Mesenchymal stem cell (in vitro differentiated cells and primary cell): ENCODE results near the gene PTPRQ.
A peak's percentile ranks its signal among the peaks of the same experiment; 100 is the strongest.

Experiments used
- DNase-seq: peaks from one replicate; pipeline ENCODE4 v3.0.0-alpha.2; 2013
- H2AFZ ChIP-seq: one replicate; pipeline ENCODE4 v1.6.1; 2013; ENCODE audit warnings: low read depth, mild to moderate bottlenecking, control low read depth, inconsistent platforms, low read length, moderate library complexity
- H2AK5ac ChIP-seq: 2 replicates; pipeline ENCODE4 v1.6.1; 2013; ENCODE audit warnings: low read length, moderate library complexity, mild to moderate bottlenecking, inconsistent platforms; ENCODE audit not compliant: severe bottlenecking
- H2BK120ac ChIP-seq: one replicate; pipeline ENCODE4 v1.6.1; 2013; ENCODE audit warnings: low read depth, mild to moderate bottlenecking, inconsistent platforms, low read length, moderate library complexity
- H2BK12ac ChIP-seq, 2 experiments: one replicate each; pipeline ENCODE4 v1.6.1; 2013; ENCODE audit warnings: inconsistent platforms in 2 of 2, low read length in 2 of 2, mild to moderate bottlenecking in 2 of 2, moderate library complexity in 2 of 2, control low read depth in 1 of 2
- H2BK15ac ChIP-seq: one replicate; pipeline ENCODE4 v1.6.1; 2013; ENCODE audit warnings: mild to moderate bottlenecking, low read depth, inconsistent platforms; ENCODE audit not compliant: poor library complexity, severe bottlenecking
- H2BK5ac ChIP-seq: 2 replicates; pipeline ENCODE4 v1.6.1; 2013; ENCODE audit warnings: low read depth, mild to moderate bottlenecking, low read length, control low read depth, inconsistent platforms; ENCODE audit not compliant: poor library complexity, severe bottlenecking
- H3K14ac ChIP-seq, 2 experiments: one replicate each; pipeline ENCODE4 v1.6.1; 2013; ENCODE audit warnings: inconsistent platforms in 2 of 2, low read length in 2 of 2, control low read depth in 1 of 2, mild to moderate bottlenecking in 1 of 2, moderate library complexity in 1 of 2
- H3K18ac ChIP-seq, 2 experiments: one replicate each; pipeline ENCODE4 v1.6.1; 2013; ENCODE audit warnings: inconsistent platforms in 2 of 2, low read length in 2 of 2, control low read depth in 1 of 2, low read depth in 1 of 2, mild to moderate bottlenecking in 1 of 2
- H3K23ac ChIP-seq, 2 experiments: one replicate each; pipeline ENCODE4 v1.6.1; 2013; ENCODE audit warnings: inconsistent platforms in 2 of 2, low read length in 2 of 2, mild to moderate bottlenecking in 2 of 2, moderate library complexity in 2 of 2, control low read depth in 1 of 2
- H3K27ac ChIP-seq: 2 replicates; pipeline ENCODE4 v1.5.1; 2013; ENCODE audit warnings: mild to moderate bottlenecking, moderate library complexity, low read length, control low read depth, inconsistent platforms; ENCODE audit not compliant: poor library complexity, severe bottlenecking
- H3K27me3 ChIP-seq, 2 experiments: 2 replicates each; pipeline versions ENCODE4 v1.6.1 to v1.7.0; 2013; ENCODE audit warnings: low read length in 2 of 2, mild to moderate bottlenecking in 2 of 2, moderate library complexity in 2 of 2, control low read depth in 1 of 2, inconsistent platforms in 1 of 2; ENCODE audit not compliant: control insufficient read depth in 1 of 2, insufficient read depth in 1 of 2
- H3K36me3 ChIP-seq, 2 experiments: 2 replicates each; pipeline versions ENCODE4 v1.6.1 to v1.7.0; 2013; ENCODE audit warnings: low read length in 2 of 2, control low read depth in 1 of 2, inconsistent platforms in 1 of 2, low read depth in 1 of 2, mild to moderate bottlenecking in 1 of 2; ENCODE audit not compliant: insufficient read depth in 2 of 2, control insufficient read depth in 1 of 2
- H3K4ac ChIP-seq, 2 experiments: one replicate each; pipeline ENCODE4 v1.6.1; 2013; ENCODE audit warnings: inconsistent platforms in 2 of 2, low read length in 2 of 2, mild to moderate bottlenecking in 2 of 2, moderate library complexity in 2 of 2, control low read depth in 1 of 2, low read depth in 1 of 2
- H3K4me1 ChIP-seq: 2 replicates; pipeline ENCODE4 v1.6.1; 2013; ENCODE audit warnings: low read depth, low read length, control low read depth; ENCODE audit not compliant: control insufficient read depth, insufficient read depth
- H3K4me2 ChIP-seq: 2 replicates; pipeline ENCODE4 v1.6.1; 2013; ENCODE audit warnings: low read length, mild to moderate bottlenecking, inconsistent platforms; ENCODE audit not compliant: poor library complexity, severe bottlenecking
- H3K4me3 ChIP-seq, 2 experiments: 2 replicates each; pipeline versions ENCODE4 v1.5.1 to v1.7.0; 2013; ENCODE audit warnings: low read length in 2 of 2, mild to moderate bottlenecking in 2 of 2, control low read depth in 1 of 2, low read depth in 1 of 2; ENCODE audit not compliant: insufficient read depth in 1 of 2
- H3K79me1 ChIP-seq: replicated peaks from 2 replicates; pipeline ENCODE4 v1.6.1; 2013; ENCODE audit warnings: mild to moderate bottlenecking, control low read depth, low read length, inconsistent platforms; ENCODE audit not compliant: poor library complexity, severe bottlenecking
- H3K9ac ChIP-seq: 2 replicates; pipeline ENCODE4 v1.7.0; 2013; ENCODE audit warnings: mild to moderate bottlenecking, low read length, moderate library complexity
- H3K9me3 ChIP-seq: 2 replicates; pipeline ENCODE4 v1.7.0; 2013; ENCODE audit warnings: mild to moderate bottlenecking, low read length; ENCODE audit not compliant: control insufficient read depth
- H4K8ac ChIP-seq: one replicate; pipeline ENCODE4 v1.6.1; 2013; ENCODE audit warnings: inconsistent platforms, mild to moderate bottlenecking, low read length, moderate library complexity
- H4K91ac ChIP-seq: one replicate; pipeline ENCODE4 v1.6.1; 2013; ENCODE audit warnings: mild to moderate bottlenecking, low read length, inconsistent platforms
- WGBS: methylation state at CpG from one replicate; pipeline ENCODE4 v1.1.7; 2013; ENCODE audit warnings: mixed read lengths; 5-methylcytosine and 5-hydroxymethylcytosine counted together

PTPRQ gene

GRCh38 chr12:80581783-80582182 is 137.7 kb downstream of the PTPRQ start:
- WGBS, result 100% methylated on average over 1 of the region's 2 CpGs
- Histone ChIP-seq H3K4me2 (no peak overlapping the region), H3K9ac (no peak overlapping the region), H2AK5ac (no peak overlapping the region), H3K27ac (no peak overlapping the region), H2BK5ac (no peak overlapping the region), H3K27me3 (no peaks in the 10 kb centered on the region), H2AFZ (no peak overlapping the region), H3K4ac (no peak overlapping the region), H4K8ac (no peak overlapping the region), H3K36me3 (no peaks in the 10 kb centered on the region), H3K14ac (no peak overlapping the region), H3K9me3 (no peaks in the 10 kb centered on the region), H3K23ac (no peak overlapping the region), H3K4me3 (no peak overlapping the region), H2BK120ac (no peak overlapping the region), H2BK15ac (no peak overlapping the region), H3K18ac (no peak overlapping the region), H3K79me1 (no peaks in the 10 kb centered on the region), H2BK12ac (no peak overlapping the region), H4K91ac (no peak overlapping the region), H3K4me1 (peaks cover 2% of the 10 kb centered on the region)
- no peak for DNase-seq

GRCh38 chr12:80582431-80582830 is 138.4 kb downstream of the PTPRQ start:
- WGBS, result no CpG with 5 or more reads among the region's 2 CpGs
- Histone ChIP-seq H3K4me1 (peaks cover 2% of the 10 kb centered on the region), H4K91ac (no peak overlapping the region), H3K18ac (no peak overlapping the region), H2AFZ (no peak overlapping the region), H3K79me1 (no peaks in the 10 kb centered on the region), H3K27ac (no peak overlapping the region), H3K14ac (no peak overlapping the region), H3K4me3 (no peak overlapping the region), H3K4ac (no peak overlapping the region), H2BK12ac (no peak overlapping the region), H2BK15ac (no peak overlapping the region), H3K27me3 (no peaks in the 10 kb centered on the region), H3K9me3 (no peaks in the 10 kb centered on the region), H4K8ac (no peak overlapping the region), H2BK120ac (no peak overlapping the region), H2AK5ac (peak overlapping the region; percentile 84), H3K36me3 (no peaks in the 10 kb centered on the region), H3K23ac (no peak overlapping the region), H2BK5ac (no peak overlapping the region), H3K4me2 (no peak overlapping the region), H3K9ac (no peak overlapping the region)
- DNase-seq, result no peak

GRCh38 chr12:80589077-80589476 is 145.0 kb downstream of the PTPRQ start:
- no peak overlapping the region for H3K27ac ChIP-seq
- H3K18ac ChIP-seq, result no peak overlapping the region
- H4K8ac ChIP-seq, result no peak overlapping the region

GRCh38 chr12:80590085-80590484 is 146.1 kb downstream of the PTPRQ start:
- Histone ChIP-seq H3K27ac (no peak overlapping the region), H3K4ac (no peak overlapping the region), H3K4me2 (no peak overlapping the region), H2BK12ac (no peak overlapping the region), H2BK5ac (no peak overlapping the region), H2AK5ac (no peak overlapping the region), H3K4me3 (no peak overlapping the region), H3K23ac (no peak overlapping the region), H4K8ac (no peak overlapping the region), H3K18ac (no peak overlapping the region), H2BK15ac (no peak overlapping the region), H2BK120ac (no peak overlapping the region), H2AFZ (no peak overlapping the region), H3K9me3 (no peaks in the 10 kb centered on the region), H3K9ac (no peak overlapping the region), H3K36me3 (no peaks in the 10 kb centered on the region), H4K91ac (no peak overlapping the region), H3K4me1 (peaks cover 1% of the 10 kb centered on the region), H3K79me1 (no peaks in the 10 kb centered on the region), H3K14ac (no peak overlapping the region), H3K27me3 (no peaks in the 10 kb centered on the region)
- whole genome bisulfite sequencing, result 98% methylated on average over 4 of the region's 4 CpGs
- peak; percentile 46 for DNase-seq

More at GRCh38 chr12:80589077-80589476, 145.0 kb downstream of the PTPRQ start:
- DNase-seq, result no peak
- H3K9me3 ChIP-seq, result no peaks in the 10 kb centered on the region
- no peaks in the 10 kb centered on the region for H3K27me3 ChIP-seq
- no peak overlapping the region for H3K4me3 ChIP-seq
- H3K79me1 ChIP-seq, result no peaks in the 10 kb centered on the region
- peak overlapping the region; percentile 48 for H2BK15ac ChIP-seq
- H3K9ac ChIP-seq, result no peak overlapping the region
- H3K4me2 ChIP-seq, result no peak overlapping the region
- no peak overlapping the region for H2BK5ac ChIP-seq
- no peak overlapping the region for H4K91ac ChIP-seq
- H3K36me3 ChIP-seq, result no peaks in the 10 kb centered on the region
- no peak overlapping the region for H3K23ac ChIP-seq
- H2BK12ac ChIP-seq, result no peak overlapping the region
- H3K14ac ChIP-seq, result no peak overlapping the region
- no peak overlapping the region for H2BK120ac ChIP-seq
- H2AFZ ChIP-seq, result no peak overlapping the region
- peak overlapping the region; percentile 77 for H2AK5ac ChIP-seq
- H3K4me1 ChIP-seq, result peaks cover 1% of the 10 kb centered on the region
- H3K4ac ChIP-seq, result no peak overlapping the region
